GM19238 (cell line): ENCODE data around the gene ZNF780B.

Source experiments
- DNase-seq: peaks from one replicate; pipeline ENCODE4 v3.0.0; 2011; ENCODE audit warnings: low spot score; ENCODE audit not compliant: insufficient read length

The ZNF780B gene

DNA sequence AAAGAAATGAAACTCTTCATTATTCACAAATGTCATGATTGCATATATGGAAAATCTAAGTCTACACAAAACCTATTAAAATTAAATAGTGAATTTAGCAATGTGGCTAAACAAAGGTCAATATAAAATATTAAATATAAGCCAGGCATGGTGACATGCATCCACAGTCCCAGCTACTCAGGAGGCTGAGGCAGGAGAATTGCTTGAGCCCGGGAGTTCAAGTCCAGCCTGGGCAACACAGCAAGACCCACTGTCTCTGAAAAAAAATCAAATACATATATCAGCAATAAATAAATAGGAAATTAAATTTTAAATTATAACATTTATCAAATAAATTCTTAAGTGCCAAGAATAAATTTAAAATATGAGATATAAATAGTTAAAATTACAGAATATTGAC lies 73.1 kb downstream of the ZNF780B start:
- no peak for DNase-seq
